Measurements from ENCODE around the gene TRAF2. TPM values are rescaled to one million over a fixed set of nuclear protein-coding genes. Genes with fewer than 3 reads are reported as not detected.
A peak's percentile ranks its signal among the peaks of the same experiment; 100 is the strongest.

TRAF2 gene
- total and polyA plus RNA-seq, 12 donors = 5.4 to 17.0 (median 10.1) TPM

DNA sequence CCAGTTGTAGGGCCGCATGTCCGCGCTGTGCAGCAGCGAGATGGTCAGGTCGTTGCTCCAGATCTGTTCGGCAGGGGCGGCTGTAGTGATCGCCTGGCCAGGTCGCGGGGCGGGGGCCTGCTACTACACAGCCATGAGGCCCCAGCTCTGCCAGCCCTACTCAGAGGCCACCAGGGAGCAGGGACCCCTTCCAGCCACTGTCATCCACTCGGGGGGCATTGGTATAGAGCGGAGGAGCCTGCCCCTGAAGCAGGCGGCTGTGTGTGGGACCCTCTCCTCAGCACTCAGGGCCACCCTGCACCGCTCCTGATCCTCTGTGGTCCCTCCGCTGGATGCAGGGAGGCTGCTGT is 56.5 kb downstream of the TRAF2 start:
- intact Hi-C loops (cut with DNase I) = loop anchor here in 7 of 10 donors (5.0 kb wide), 6 partner anchors 41 to 151 kb away; partner anchors contain the start of genes PHPT1 (in 3 of the 7), TMEM141 (in 2 of the 7), AJM1 (in 1 of the 7) and MAMDC4 (in 1 of the 7)
- TF ChIP-seq, protein P1, sequence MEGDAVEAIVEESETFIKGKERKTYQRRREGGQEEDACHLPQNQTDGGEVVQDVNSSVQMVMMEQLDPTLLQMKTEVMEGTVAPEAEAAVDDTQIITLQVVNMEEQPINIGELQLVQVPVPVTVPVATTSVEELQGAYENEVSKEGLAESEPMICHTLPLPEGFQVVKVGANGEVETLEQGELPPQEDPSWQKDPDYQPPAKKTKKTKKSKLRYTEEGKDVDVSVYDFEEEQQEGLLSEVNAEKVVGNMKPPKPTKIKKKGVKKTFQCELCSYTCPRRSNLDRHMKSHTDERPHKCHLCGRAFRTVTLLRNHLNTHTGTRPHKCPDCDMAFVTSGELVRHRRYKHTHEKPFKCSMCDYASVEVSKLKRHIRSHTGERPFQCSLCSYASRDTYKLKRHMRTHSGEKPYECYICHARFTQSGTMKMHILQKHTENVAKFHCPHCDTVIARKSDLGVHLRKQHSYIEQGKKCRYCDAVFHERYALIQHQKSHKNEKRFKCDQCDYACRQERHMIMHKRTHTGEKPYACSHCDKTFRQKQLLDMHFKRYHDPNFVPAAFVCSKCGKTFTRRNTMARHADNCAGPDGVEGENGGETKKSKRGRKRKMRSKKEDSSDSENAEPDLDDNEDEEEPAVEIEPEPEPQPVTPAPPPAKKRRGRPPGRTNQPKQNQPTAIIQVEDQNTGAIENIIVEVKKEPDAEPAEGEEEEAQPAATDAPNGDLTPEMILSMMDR (IDR thresholded peaks at IDR 0.05) = no peak
- no peaks in the 10 kb centered on the region for H3K9me3 ChIP-seq
- peaks cover 13 to 63% (median 31%) of the 10 kb centered on the region in 9 donors for H3K4me1 ChIP-seq
- H3K36me3 ChIP-seq = peaks cover 10 to 48% (median 28%) of the 10 kb centered on the region in 9 donors
- H3K27me3 ChIP-seq = no peaks in the 10 kb centered on the region
- DNase-seq (no peak), ATAC-seq (no peak)
- 92% methylated on average over 16 of the region's 16 CpGs for WGBS, 2 donors
- H3K4me3 ChIP-seq = peak overlapping the region in 9 of 10 donors; percentile 66 to 99 (median 95)
- H3K27ac ChIP-seq = peak overlapping the region in 6 of 10 donors; percentile 94 to 99 (median 98)

GRCh38 chr9:136943291-136944211 is 57.2 kb downstream of the TRAF2 start:
- 18 to 20% methylated on average over 56 to 61 of the region's 61 CpGs for WGBS, 2 donors
- Histone ChIP-seq H3K27ac (peak overlapping the region; percentile 94 to 99 (median 98)), H3K9me3 (no peaks in the 10 kb centered on the region), H3K27me3 (no peaks in the 10 kb centered on the region), H3K4me1 (peaks cover 18 to 70% (median 36%) of the 10 kb centered on the region in 9 donors), H3K4me3 (peak overlapping the region; percentile 66 to 99 (median 92)), H3K36me3 (peaks cover 10 to 45% (median 28%) of the 10 kb centered on the region in 9 donors)
- peak in 2 of 8 donors; percentile 0 for ATAC-seq
- TF ChIP-seq, protein P1 (IDR thresholded peaks at IDR 0.05) = peak in 3 of 9 donors; percentile 12 to 43 (median 43)
- DNase-seq = no peak
- intact Hi-C loops (cut with DNase I) = loop anchor here in 8 of 10 donors (1.0 to 5.0 kb wide), 12 partner anchors 41 to 153 kb away; partner anchors contain the start of genes PHPT1 (in 5 of the 8), TMEM141 (in 4 of the 8), AJM1 (in 2 of the 8) and TRAF2 (in 2 of the 8)

DNA sequence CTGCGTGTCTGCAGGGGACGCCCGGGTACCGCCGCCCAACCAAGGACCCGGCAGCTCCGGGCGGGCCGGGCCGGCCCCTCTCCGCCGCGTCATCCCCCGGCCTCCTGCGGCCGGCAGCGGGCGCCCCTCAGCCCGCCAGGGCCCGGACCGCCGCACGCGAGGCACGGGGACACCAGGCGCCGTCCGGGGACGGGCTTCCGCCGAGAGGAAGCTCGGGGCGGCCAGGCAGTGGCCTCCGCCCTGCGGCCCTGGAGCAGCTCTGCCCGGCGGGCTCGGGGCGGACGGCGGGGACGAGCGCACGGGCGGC is 57.8 kb downstream of the TRAF2 start:
- WGBS, 2 donors = 0% methylated on average over 29 to 45 of the region's 45 CpGs
- ATAC-seq (peak in 6 of 8 donors; percentile 0 to 61 (median 17)), DNase-seq (no peak)
- peak overlapping the region; percentile 94 to 99 (median 98) for H3K27ac ChIP-seq
- no peaks in the 10 kb centered on the region for H3K9me3 ChIP-seq
- TF ChIP-seq, protein P1 (IDR thresholded peaks at IDR 0.05) = peak in 1 of 9 donors; percentile 8
- intact Hi-C loops (cut with DNase I) = loop anchor here in 8 of 10 donors (1.0 to 5.0 kb wide), 12 partner anchors 42 to 154 kb away; partner anchors contain the start of genes PHPT1 (in 5 of the 8), TMEM141 (in 4 of the 8), AJM1 (in 2 of the 8) and TRAF2 (in 2 of the 8)
- peaks cover 22 to 74% (median 40%) of the 10 kb centered on the region in 9 donors for H3K4me1 ChIP-seq
- no peaks in the 10 kb centered on the region for H3K27me3 ChIP-seq
- peak overlapping the region; percentile 66 to 99 (median 92) for H3K4me3 ChIP-seq
- peaks cover 10 to 42% (median 28%) of the 10 kb centered on the region in 9 donors for H3K36me3 ChIP-seq
